Endodermal cell (in vitro differentiated cells): ENCODE data around the gene LGALSL. TPM values are rescaled to one million over a fixed set of nuclear protein-coding genes. Genes with fewer than 3 reads are reported as not detected.

ENCODE experiments used
- DNase-seq: peaks from one replicate; pipeline ENCODE4 v3.0.0-alpha.2; 2017
- H3K27ac ChIP-seq: 2 replicates; pipeline ENCODE4 v1.5.1; 2013; ENCODE audit warnings: mild to moderate bottlenecking, low read depth, low read length, moderate library complexity
- H3K27me3 ChIP-seq: 2 replicates; pipeline ENCODE4 v1.6.1; 2013; ENCODE audit warnings: mild to moderate bottlenecking, low read length, moderate library complexity; ENCODE audit not compliant: insufficient read depth, control insufficient read depth, poor library complexity, severe bottlenecking
- H3K36me3 ChIP-seq: 2 replicates; pipeline ENCODE4 v1.7.0; 2013; ENCODE audit warnings: mild to moderate bottlenecking, low read length, moderate library complexity; ENCODE audit not compliant: control insufficient read depth, insufficient read depth
- H3K4me1 ChIP-seq: one replicate; pipeline ENCODE4 v1.7.0; 2013; ENCODE audit warnings: low read length; ENCODE audit not compliant: control insufficient read depth, insufficient read depth
- H3K4me3 ChIP-seq: 2 replicates; pipeline ENCODE4 v1.5.1; 2013; ENCODE audit warnings: mild to moderate bottlenecking, low read length, moderate library complexity
- H3K9ac ChIP-seq: 2 replicates; pipeline ENCODE4 v1.6.1; 2013; ENCODE audit warnings: mild to moderate bottlenecking, low read length, moderate library complexity; ENCODE audit not compliant: poor library complexity, severe bottlenecking; ENCODE audit errors: extremely low read depth
- H3K9me3 ChIP-seq: 2 replicates; pipeline ENCODE4 v1.6.1; 2013; ENCODE audit warnings: mild to moderate bottlenecking, low read length, moderate library complexity; ENCODE audit not compliant: control insufficient read depth
- H3K27ac Mint-ChIP-seq: 2 replicates; pipeline ENCODE4 v1.8.0; 2020; ENCODE audit warnings: mixed read lengths
- H3K27me3 Mint-ChIP-seq: 2 replicates; pipeline ENCODE4 v1.8.0; 2021; ENCODE audit warnings: mild to moderate bottlenecking, mixed read lengths; ENCODE audit not compliant: insufficient read depth
- H3K36me3 Mint-ChIP-seq: 2 replicates; pipeline ENCODE4 v1.8.0; 2020; ENCODE audit warnings: low read depth, mixed read lengths
- H3K4me1 Mint-ChIP-seq: 2 replicates; pipeline ENCODE4 v1.8.0; 2020; ENCODE audit warnings: mixed read lengths
- H3K4me3 Mint-ChIP-seq: 2 replicates; pipeline ENCODE4 v1.8.0; 2020; ENCODE audit warnings: mild to moderate bottlenecking, moderate library complexity, mixed read lengths
- H3K9me3 Mint-ChIP-seq: 2 replicates; pipeline ENCODE4 v1.8.0; 2020; ENCODE audit warnings: mild to moderate bottlenecking, mixed read lengths
- WGBS, 2 experiments: methylation state at CpG; one replicate each; pipeline versions ENCODE4 v1.1.5 to v1.1.7; 2013; ENCODE audit warnings: missing lambda C conversion rate in 2 of 2, mixed read lengths in 1 of 2; ENCODE audit not compliant: insufficient coverage in 1 of 2, insufficient read length in 1 of 2; 5-methylcytosine and 5-hydroxymethylcytosine counted together
- total RNA-seq, 2 donors: library from RNA; stranded (reverse); fragmentation: NEBNext Ultra II Directional in 1 of 2; extraction: Animal tissue kit (Norgen Biotek cat#: 25700) in 1 of 2; gene quantifications; 2 replicates in 1 of 2; 3 replicates in 1 of 2; pipeline ENCODE4 v1.2.1, GENCODE V29; 2021
- TF ChIP-seq, protein P1 (sequence below): fragments of 200-600 bp; sonication (generic); conservative IDR thresholded peaks from 2 replicates; pipeline ENCODE4 v1.5.0; 2021; ENCODE audit warnings: antibody characterized with exemption, mild to moderate bottlenecking

The LGALSL gene
- total RNA-seq, 2 donors from 2014 or later = 22.5 to 41.7 TPM

- Histone ChIP-seq H3K27me3 (no peaks in the 10 kb centered on the region), H3K4me3 (no peak overlapping the region), H3K27ac (no peak overlapping the region), H3K36me3 (no peaks in the 10 kb centered on the region), H3K9me3 (no peaks in the 10 kb centered on the region), H3K4me1 (no peaks in the 10 kb centered on the region), H3K9ac (no peak overlapping the region)
- Mint-ChIP-seq H3K27ac (no peak overlapping the region), H3K4me3 (no peak overlapping the region), H3K4me1 (peaks cover 2% of the 10 kb centered on the region), H3K36me3 (no peaks in the 10 kb centered on the region), H3K27me3 (no peaks in the 10 kb centered on the region), H3K9me3 (no peaks in the 10 kb centered on the region)
- TF ChIP-seq, protein P1, sequence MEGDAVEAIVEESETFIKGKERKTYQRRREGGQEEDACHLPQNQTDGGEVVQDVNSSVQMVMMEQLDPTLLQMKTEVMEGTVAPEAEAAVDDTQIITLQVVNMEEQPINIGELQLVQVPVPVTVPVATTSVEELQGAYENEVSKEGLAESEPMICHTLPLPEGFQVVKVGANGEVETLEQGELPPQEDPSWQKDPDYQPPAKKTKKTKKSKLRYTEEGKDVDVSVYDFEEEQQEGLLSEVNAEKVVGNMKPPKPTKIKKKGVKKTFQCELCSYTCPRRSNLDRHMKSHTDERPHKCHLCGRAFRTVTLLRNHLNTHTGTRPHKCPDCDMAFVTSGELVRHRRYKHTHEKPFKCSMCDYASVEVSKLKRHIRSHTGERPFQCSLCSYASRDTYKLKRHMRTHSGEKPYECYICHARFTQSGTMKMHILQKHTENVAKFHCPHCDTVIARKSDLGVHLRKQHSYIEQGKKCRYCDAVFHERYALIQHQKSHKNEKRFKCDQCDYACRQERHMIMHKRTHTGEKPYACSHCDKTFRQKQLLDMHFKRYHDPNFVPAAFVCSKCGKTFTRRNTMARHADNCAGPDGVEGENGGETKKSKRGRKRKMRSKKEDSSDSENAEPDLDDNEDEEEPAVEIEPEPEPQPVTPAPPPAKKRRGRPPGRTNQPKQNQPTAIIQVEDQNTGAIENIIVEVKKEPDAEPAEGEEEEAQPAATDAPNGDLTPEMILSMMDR = no peak
- WGBS, 2 experiments = 93 to 94% methylated on average over 7 of the region's 7 CpGs
- DNase-seq = no peak
Measured at GRCh38 chr2:64448041-64448426, 5.9 kb upstream of the LGALSL start.

DNA sequence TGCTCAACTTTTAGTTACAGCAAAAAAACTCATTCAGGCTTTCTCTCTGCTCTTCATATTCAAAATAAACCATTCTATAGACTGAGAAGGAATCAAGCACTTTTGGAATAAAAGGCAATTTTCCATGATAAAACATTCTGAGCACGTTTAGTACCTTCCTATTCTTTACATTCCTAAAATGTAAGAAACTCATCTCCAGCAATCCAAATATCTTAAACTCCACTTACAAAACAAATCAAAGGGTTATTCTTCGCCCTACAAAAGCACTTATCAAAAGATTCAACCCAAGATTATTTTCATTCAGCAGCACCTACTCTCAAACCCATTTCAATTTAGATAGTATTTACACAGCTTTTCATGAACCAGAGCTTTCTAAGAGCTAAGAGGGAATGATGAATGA, 2.9 kb upstream of the LGALSL start:
- Mint-ChIP-seq H3K4me1 (peaks cover 17% of the 10 kb centered on the region), H3K4me3 (no peak overlapping the region), H3K27me3 (peaks cover 13% of the 10 kb centered on the region), H3K36me3 (peaks cover 5% of the 10 kb centered on the region), H3K9me3 (no peaks in the 10 kb centered on the region), H3K27ac (no peak overlapping the region)
- Histone ChIP-seq H3K9ac (no peak overlapping the region), H3K27ac (no peak overlapping the region), H3K4me1 (no peaks in the 10 kb centered on the region), H3K27me3 (peaks cover 10% of the 10 kb centered on the region), H3K4me3 (no peak overlapping the region), H3K36me3 (peaks cover 2% of the 10 kb centered on the region), H3K9me3 (no peaks in the 10 kb centered on the region)
- no peak for DNase-seq
- TF ChIP-seq, protein P1 = no peak
- WGBS, 2 experiments = 90 to 100% methylated on average over 2 of the region's 2 CpGs

DNA sequence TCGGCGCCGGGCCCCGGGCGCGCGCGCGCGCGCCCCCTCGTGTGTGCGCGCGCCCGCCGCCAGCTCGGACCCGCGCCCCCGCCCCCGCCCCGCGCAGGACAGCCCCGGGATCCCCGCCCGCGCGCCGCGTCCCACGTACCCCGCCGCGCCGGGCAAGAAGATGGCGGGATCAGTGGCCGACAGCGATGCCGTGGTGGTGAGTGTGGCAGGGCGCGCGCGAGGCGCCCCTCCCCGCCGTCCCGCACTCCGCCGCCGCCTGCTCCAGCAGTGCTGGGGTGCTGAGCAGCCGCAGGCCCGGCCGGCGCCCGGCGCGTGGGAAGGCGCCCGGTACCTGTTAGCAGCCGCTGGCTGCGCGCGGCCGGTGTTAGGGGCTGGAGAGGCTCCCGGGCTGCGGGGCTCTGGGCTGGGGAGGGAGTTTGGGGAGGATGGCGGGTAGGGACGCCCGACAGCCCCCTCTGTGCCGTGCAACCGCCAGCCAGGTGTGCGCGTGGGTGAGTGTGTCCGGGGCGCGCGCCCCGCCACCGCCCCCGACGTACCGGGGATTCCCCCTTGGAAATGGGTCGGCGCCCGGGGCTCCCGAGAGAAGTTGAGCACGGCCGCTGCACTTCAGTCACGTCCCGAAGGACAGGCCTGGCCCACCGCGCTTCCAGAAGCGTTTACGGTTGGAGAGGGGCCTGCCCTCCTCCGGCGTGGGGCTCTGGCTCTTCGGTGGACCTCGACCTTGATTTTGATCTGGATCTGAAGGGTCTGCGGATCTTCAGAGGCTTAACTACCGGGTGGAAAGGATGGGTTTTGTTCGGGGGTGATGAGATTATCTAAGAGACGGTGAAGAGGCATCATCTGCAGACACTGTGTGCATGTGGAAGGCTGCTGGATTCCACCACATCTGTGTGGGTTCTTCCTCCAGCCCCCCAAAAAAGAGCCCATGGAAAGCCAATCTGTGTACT, 697 bp downstream of the LGALSL start:
- 2 to 7% methylated on average over 15 to 103 of the region's 103 CpGs for WGBS, 2 experiments
- TF ChIP-seq, protein P1 = no peak
- Histone ChIP-seq H3K4me3 (peak overlapping the region; percentile 84), H3K9ac (peak overlapping the region; percentile 55), H3K27ac (peak overlapping the region; percentile 9), H3K36me3 (peaks cover 31% of the 10 kb centered on the region), H3K9me3 (no peaks in the 10 kb centered on the region), H3K27me3 (peaks cover 20% of the 10 kb centered on the region), H3K4me1 (peaks cover 9% of the 10 kb centered on the region)
- Mint-ChIP-seq H3K27ac (peak overlapping the region; percentile 65), H3K4me1 (peaks cover 29% of the 10 kb centered on the region), H3K27me3 (peaks cover 27% of the 10 kb centered on the region), H3K9me3 (no peaks in the 10 kb centered on the region), H3K36me3 (peaks cover 26% of the 10 kb centered on the region), H3K4me3 (peak overlapping the region; percentile 74)
- DNase-seq = peak; percentile 83
